Neural cell (in vitro differentiated cells): ENCODE measurements around the gene KNOP1.

ENCODE experiments used
- EP300 ChIP-seq: fragments of 450-650 bp; conservative IDR thresholded peaks from 2 replicates; pipeline ENCODE4 v1.6.1; 2014; ENCODE audit warnings: antibody characterized with exemption, mild to moderate bottlenecking, moderate library complexity; ENCODE audit not compliant: poor library complexity, severe bottlenecking
- EZH2 ChIP-seq: fragments of 200-600, 300-800 bp; shearing (Covaris generic), sonication (generic); IDR thresholded peaks from 2 replicates; pipeline ENCODE4 v1.6.1; 2014; ENCODE audit warnings: antibody characterized with exemption, low read length, borderline replicate concordance, mild to moderate bottlenecking; ENCODE audit not compliant: insufficient read depth, poor library complexity, severe bottlenecking
- MXI1 ChIP-seq: fragments of 450-650 bp; conservative IDR thresholded peaks from 2 replicates; pipeline ENCODE4 v1.6.1; 2014; ENCODE audit warnings: antibody characterized with exemption, mild to moderate bottlenecking; ENCODE audit not compliant: poor library complexity, severe bottlenecking
- POLR2AphosphoS5 ChIP-seq: IDR thresholded peaks from 2 replicates; pipeline ENCODE4 v1.6.1; 2012
- RAD21 ChIP-seq: fragments of 450-650 bp; conservative IDR thresholded peaks from 2 replicates; pipeline ENCODE4 v1.6.1; 2014; ENCODE audit warnings: antibody characterized with exemption, mild to moderate bottlenecking, moderate library complexity
- SMC3 ChIP-seq: fragments of 450-650 bp; conservative IDR thresholded peaks from 2 replicates; pipeline ENCODE4 v1.6.1; 2014; ENCODE audit warnings: antibody characterized with exemption, mild to moderate bottlenecking, moderate library complexity; ENCODE audit not compliant: poor library complexity
- TAF1 ChIP-seq: IDR thresholded peaks from 2 replicates; pipeline ENCODE4 v1.6.1; 2012; ENCODE audit warnings: low read depth
- TF ChIP-seq, protein P1 (sequence below): fragments of 450-650 bp; IDR thresholded peaks from 2 replicates; pipeline ENCODE4 v1.5.1; 2014; ENCODE audit warnings: antibody characterized with exemption, mild to moderate bottlenecking, moderate library complexity; ENCODE audit not compliant: poor library complexity, severe bottlenecking
- TF ChIP-seq, protein P2 (sequence below): IDR thresholded peaks from 2 replicates; pipeline ENCODE4 v1.6.1; 2012; ENCODE audit warnings: borderline replicate concordance

DNA sequence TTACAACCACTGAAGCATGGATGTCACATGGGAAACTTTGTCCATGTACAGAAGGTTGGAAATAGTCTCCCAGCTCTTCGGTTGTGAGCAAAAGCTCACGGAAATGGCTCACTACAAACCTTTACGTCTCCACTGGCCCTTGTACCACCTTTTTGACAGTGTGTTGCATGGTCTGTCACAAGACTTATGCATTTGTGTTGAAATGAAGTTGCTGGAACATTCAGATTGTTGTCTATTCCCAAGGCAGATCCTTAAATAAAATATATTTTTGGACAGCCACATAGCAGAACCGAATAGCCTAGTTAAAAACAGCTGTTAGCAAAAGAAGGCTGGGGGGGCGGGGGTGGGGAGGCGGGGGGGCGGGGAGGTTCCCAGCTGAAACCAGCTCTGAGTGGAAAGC lies 39.2 kb downstream of the KNOP1 start:
- TF ChIP-seq, protein P1, sequence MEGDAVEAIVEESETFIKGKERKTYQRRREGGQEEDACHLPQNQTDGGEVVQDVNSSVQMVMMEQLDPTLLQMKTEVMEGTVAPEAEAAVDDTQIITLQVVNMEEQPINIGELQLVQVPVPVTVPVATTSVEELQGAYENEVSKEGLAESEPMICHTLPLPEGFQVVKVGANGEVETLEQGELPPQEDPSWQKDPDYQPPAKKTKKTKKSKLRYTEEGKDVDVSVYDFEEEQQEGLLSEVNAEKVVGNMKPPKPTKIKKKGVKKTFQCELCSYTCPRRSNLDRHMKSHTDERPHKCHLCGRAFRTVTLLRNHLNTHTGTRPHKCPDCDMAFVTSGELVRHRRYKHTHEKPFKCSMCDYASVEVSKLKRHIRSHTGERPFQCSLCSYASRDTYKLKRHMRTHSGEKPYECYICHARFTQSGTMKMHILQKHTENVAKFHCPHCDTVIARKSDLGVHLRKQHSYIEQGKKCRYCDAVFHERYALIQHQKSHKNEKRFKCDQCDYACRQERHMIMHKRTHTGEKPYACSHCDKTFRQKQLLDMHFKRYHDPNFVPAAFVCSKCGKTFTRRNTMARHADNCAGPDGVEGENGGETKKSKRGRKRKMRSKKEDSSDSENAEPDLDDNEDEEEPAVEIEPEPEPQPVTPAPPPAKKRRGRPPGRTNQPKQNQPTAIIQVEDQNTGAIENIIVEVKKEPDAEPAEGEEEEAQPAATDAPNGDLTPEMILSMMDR, result no peak
- TF ChIP-seq POLR2AphosphoS5 (no peak), SMC3 (no peak), EZH2 (no peak), RAD21 (no peak), TAF1 (no peak), MXI1 (no peak), EP300 (no peak)
- TF ChIP-seq, protein P2, sequence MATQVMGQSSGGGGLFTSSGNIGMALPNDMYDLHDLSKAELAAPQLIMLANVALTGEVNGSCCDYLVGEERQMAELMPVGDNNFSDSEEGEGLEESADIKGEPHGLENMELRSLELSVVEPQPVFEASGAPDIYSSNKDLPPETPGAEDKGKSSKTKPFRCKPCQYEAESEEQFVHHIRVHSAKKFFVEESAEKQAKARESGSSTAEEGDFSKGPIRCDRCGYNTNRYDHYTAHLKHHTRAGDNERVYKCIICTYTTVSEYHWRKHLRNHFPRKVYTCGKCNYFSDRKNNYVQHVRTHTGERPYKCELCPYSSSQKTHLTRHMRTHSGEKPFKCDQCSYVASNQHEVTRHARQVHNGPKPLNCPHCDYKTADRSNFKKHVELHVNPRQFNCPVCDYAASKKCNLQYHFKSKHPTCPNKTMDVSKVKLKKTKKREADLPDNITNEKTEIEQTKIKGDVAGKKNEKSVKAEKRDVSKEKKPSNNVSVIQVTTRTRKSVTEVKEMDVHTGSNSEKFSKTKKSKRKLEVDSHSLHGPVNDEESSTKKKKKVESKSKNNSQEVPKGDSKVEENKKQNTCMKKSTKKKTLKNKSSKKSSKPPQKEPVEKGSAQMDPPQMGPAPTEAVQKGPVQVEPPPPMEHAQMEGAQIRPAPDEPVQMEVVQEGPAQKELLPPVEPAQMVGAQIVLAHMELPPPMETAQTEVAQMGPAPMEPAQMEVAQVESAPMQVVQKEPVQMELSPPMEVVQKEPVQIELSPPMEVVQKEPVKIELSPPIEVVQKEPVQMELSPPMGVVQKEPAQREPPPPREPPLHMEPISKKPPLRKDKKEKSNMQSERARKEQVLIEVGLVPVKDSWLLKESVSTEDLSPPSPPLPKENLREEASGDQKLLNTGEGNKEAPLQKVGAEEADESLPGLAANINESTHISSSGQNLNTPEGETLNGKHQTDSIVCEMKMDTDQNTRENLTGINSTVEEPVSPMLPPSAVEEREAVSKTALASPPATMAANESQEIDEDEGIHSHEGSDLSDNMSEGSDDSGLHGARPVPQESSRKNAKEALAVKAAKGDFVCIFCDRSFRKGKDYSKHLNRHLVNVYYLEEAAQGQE, result no peak
